Chondrocyte (in vitro differentiated cells): ENCODE results near the gene WTAP. TPM values are rescaled to one million over a fixed set of nuclear protein-coding genes. Genes with fewer than 3 reads are reported as not detected.
A peak's percentile ranks its signal among the peaks of the same experiment; 100 is the strongest.

ENCODE experiments used
- DNase-seq: peaks from one replicate; pipeline ENCODE4 v3.0.0; 2021; ENCODE audit warnings: mixed read lengths, low spot score
- H3K27ac Mint-ChIP-seq: one replicate; pipeline ENCODE4 v1.8.0; 2021; ENCODE audit warnings: mild to moderate bottlenecking, moderate library complexity, mixed read lengths; ENCODE audit not compliant: unreplicated experiment
- H3K27me3 Mint-ChIP-seq: 2 replicates; pipeline ENCODE4 v1.8.0; 2021; ENCODE audit warnings: low read depth, mixed read lengths
- H3K36me3 Mint-ChIP-seq: 2 replicates; pipeline ENCODE4 v1.8.0; 2021; ENCODE audit warnings: low read depth, mixed read lengths
- H3K4me1 Mint-ChIP-seq: 2 replicates; pipeline ENCODE4 v1.8.0; 2021; ENCODE audit warnings: low read depth, mild to moderate bottlenecking, mixed read lengths
- H3K4me3 Mint-ChIP-seq: one replicate; pipeline ENCODE4 v1.8.0; 2021; ENCODE audit warnings: mild to moderate bottlenecking, moderate library complexity, mixed read lengths; ENCODE audit not compliant: unreplicated experiment
- H3K9me3 Mint-ChIP-seq: 2 replicates; pipeline ENCODE4 v1.8.0; 2021; ENCODE audit warnings: low read depth, mixed read lengths
- total RNA-seq: library from RNA; stranded (reverse); gene quantifications from 3 replicates; pipeline ENCODE4 v1.2.1, GENCODE V29; 2021
- TF ChIP-seq, protein P1 (sequence below): fragments of 200-600 bp; sonication (generic); IDR thresholded peaks from 2 replicates; pipeline ENCODE4 v1.5.0; 2021; ENCODE audit warnings: antibody characterized with exemption, mild to moderate bottlenecking, moderate library complexity

Gene WTAP
- total RNA-seq, 1 donor from 2014 or later = 65.9 TPM

DNA sequence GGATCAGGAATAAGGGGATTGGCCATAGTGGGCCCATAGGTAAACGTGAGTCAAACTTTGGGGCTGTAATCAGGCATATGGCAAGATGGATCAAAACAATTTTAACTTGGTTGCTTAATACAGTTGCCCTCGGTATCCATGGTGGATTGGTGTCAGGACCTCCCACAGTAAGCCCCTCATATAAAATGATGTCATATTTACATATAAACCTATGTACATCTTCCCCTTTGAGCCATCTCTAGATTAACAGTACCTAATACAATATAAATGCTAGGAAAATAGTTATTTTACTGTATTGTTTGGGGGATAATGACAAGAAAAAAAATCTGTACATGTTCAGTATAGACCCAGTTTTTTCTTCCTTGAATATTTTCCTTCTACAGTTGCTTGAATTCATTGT is 27.1 kb downstream of the WTAP start:
- TF ChIP-seq, protein P1, sequence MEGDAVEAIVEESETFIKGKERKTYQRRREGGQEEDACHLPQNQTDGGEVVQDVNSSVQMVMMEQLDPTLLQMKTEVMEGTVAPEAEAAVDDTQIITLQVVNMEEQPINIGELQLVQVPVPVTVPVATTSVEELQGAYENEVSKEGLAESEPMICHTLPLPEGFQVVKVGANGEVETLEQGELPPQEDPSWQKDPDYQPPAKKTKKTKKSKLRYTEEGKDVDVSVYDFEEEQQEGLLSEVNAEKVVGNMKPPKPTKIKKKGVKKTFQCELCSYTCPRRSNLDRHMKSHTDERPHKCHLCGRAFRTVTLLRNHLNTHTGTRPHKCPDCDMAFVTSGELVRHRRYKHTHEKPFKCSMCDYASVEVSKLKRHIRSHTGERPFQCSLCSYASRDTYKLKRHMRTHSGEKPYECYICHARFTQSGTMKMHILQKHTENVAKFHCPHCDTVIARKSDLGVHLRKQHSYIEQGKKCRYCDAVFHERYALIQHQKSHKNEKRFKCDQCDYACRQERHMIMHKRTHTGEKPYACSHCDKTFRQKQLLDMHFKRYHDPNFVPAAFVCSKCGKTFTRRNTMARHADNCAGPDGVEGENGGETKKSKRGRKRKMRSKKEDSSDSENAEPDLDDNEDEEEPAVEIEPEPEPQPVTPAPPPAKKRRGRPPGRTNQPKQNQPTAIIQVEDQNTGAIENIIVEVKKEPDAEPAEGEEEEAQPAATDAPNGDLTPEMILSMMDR = no peak
- Mint-ChIP-seq H3K9me3 (no peaks in the 10 kb centered on the region), H3K27ac (no peak overlapping the region), H3K27me3 (no peaks in the 10 kb centered on the region), H3K36me3 (peaks cover 35% of the 10 kb centered on the region), H3K4me3 (no peak overlapping the region), H3K4me1 (peaks cover 11% of the 10 kb centered on the region)
- no peak for DNase-seq

DNA sequence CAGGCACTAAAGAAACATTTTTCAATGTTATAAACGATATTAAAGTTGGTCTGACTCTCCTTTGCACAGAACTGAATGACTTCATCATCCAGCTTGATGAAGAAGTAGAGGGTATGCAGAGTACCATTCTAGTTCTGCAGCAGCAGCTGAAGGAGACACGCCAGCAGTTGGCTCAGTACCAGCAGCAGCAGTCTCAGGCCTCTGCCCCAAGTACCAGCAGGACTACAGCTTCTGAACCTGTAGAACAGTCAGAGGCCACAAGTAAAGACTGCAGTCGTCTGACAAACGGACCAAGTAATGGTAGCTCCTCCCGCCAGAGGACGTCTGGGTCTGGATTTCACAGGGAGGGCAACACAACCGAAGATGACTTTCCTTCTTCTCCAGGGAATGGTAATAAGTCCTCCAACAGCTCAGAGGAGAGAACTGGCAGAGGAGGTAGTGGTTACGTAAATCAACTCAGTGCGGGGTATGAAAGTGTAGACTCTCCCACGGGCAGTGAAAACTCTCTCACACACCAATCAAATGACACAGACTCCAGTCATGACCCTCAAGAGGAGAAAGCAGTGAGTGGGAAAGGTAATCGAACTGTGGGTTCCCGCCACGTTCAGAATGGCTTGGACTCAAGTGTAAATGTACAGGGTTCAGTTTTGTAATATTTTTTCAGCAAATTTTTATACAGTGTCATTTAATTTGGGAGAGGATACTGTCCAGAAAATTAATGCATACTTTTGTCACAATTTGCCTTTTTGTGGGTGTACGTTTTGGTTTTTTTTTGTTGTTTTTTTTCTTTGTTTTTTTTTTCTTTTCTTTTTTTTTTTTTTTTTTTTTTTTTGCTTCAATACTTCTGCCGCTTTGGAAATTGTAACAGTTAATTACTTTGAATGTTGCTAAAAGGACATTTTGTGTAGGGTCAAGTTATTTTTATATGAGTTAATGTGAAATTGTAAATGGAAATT is 27.9 kb downstream of the WTAP start:
- DNase-seq = no peak
- Mint-ChIP-seq H3K27ac (no peak overlapping the region), H3K27me3 (no peaks in the 10 kb centered on the region), H3K36me3 (peaks cover 31% of the 10 kb centered on the region), H3K4me1 (peaks cover 19% of the 10 kb centered on the region), H3K9me3 (no peaks in the 10 kb centered on the region), H3K4me3 (no peak overlapping the region)
- TF ChIP-seq, protein P1 = no peak

DNA sequence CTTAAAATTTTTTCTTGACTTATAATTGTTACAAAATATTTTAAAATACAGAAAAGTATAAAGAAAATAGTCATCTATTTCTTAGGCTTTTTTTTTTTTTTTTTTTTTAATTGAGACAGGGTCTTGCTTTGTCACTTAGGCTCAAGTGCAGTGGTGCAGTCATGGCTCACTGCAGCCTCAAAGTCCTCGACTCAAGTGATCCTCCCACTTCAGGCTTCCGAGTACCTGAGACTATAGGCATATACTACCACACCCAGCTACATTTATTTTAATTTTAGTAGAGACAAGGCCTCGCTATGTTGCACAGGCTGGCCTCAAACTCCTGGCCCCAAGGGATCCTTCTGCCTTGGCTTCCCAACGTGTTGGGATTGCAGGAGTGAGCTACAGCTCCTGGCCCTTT is 29.2 kb downstream of the WTAP start:
- H3K27me3 Mint-ChIP-seq = no peaks in the 10 kb centered on the region
- H3K4me1 Mint-ChIP-seq = peaks cover 32% of the 10 kb centered on the region
- TF ChIP-seq, protein P1 = no peak
- no peak overlapping the region for H3K4me3 Mint-ChIP-seq
- H3K36me3 Mint-ChIP-seq = peaks cover 31% of the 10 kb centered on the region
- H3K9me3 Mint-ChIP-seq = no peaks in the 10 kb centered on the region
- H3K27ac Mint-ChIP-seq = no peak overlapping the region
- DNase-seq = no peak

DNA sequence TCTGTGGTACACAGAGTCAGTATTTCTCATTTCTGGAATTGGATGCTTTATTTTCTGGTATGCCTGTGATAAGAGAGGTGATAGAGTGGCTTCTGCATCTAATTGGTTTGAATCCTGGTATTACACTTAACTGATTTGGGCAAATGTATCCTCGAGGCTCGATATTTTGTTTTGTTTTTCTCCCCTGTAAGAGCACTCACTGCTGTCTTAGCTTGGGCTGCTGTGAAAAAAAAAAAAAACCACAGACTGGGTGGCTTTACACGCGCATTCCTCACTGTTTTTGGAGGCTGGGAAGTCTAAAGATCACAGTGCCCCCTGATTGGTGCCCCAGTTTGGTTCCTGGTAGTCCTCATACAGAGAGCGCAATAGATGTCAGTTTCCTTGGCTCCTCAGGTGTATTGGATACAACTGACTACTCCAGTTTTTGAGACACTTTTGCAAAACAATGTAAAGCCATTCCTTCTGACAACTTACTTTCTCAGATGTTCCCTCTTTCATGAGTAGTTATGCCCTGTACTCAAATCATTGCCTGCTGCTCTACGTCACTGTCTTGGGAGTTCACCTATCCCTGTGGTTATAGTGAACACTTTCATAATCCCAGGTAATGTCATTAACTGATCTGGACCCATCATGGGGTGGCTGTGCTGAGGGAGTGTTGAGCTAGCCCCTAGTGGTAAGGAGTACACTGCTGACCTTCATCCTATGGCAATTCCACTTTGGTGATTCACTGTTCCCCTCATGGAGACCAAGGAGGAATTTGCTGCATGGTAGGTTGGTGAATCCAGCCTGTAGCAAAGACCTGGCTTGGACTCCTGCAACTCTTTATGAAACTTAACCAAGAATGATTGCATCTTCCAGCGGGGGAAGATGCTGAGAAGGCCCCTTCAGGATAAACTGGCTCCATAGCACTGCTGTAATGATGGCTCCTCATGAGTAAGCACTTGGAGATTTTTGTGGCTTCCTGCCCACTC is 31.0 kb downstream of the WTAP start:
- TF ChIP-seq, protein P1 = peak; percentile 16
- Mint-ChIP-seq H3K4me1 (peaks cover 39% of the 10 kb centered on the region), H3K27ac (peak overlapping the region; percentile 38), H3K9me3 (no peaks in the 10 kb centered on the region), H3K4me3 (no peak overlapping the region), H3K27me3 (no peaks in the 10 kb centered on the region), H3K36me3 (peaks cover 30% of the 10 kb centered on the region)
- no peak for DNase-seq

DNA sequence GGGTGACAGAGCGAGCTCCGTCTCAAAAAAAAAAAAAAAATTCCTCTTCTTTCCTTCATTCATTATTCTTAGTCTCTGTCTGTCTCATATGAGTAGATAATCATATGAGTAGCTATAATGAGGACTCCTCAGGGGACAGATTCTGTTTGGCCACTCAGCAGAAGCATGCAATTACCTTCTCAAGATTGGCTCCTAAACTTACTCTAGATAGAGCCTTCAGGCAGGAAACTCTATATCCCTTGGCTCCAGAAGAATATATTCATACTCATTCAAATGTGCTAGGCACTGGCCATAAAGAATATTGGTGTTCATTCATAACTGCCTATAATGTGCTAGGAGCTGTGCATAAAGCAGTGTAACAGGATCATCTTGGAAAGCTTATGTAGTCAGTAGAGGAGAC is 32.3 kb downstream of the WTAP start:
- Mint-ChIP-seq H3K4me3 (no peak overlapping the region), H3K9me3 (no peaks in the 10 kb centered on the region), H3K27ac (peak overlapping the region; percentile 65), H3K27me3 (no peaks in the 10 kb centered on the region), H3K4me1 (peaks cover 39% of the 10 kb centered on the region), H3K36me3 (peaks cover 23% of the 10 kb centered on the region)
- TF ChIP-seq, protein P1 = no peak
- DNase-seq = no peak
